Measurements from ENCODE around the gene TDP2.
A peak's percentile ranks its signal among the peaks of the same experiment; 100 is the strongest.

Gene TDP2

DNA sequence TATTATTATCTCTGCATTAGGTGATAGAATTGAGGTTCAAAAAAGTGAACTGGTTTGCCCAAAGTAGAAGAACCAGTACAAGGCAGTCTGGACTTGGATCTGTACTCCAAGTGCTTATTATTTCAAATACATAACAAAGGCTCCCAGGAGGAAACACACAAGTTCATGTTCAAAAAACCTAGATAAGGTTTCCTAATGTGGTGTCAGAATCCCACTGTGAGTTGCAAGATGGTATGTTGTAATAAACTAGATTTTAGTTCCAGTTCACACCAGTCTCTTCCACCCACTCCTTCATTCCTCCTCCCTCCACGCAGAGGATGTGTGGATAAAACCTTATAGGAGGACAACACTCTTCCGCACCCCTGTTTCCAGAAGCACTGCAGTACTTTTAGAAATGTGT, 63.5 kb downstream of the TDP2 start:
- DNase-seq (ENCODE audit: low read depth): no peak
- TF ChIP-seq, protein P1, sequence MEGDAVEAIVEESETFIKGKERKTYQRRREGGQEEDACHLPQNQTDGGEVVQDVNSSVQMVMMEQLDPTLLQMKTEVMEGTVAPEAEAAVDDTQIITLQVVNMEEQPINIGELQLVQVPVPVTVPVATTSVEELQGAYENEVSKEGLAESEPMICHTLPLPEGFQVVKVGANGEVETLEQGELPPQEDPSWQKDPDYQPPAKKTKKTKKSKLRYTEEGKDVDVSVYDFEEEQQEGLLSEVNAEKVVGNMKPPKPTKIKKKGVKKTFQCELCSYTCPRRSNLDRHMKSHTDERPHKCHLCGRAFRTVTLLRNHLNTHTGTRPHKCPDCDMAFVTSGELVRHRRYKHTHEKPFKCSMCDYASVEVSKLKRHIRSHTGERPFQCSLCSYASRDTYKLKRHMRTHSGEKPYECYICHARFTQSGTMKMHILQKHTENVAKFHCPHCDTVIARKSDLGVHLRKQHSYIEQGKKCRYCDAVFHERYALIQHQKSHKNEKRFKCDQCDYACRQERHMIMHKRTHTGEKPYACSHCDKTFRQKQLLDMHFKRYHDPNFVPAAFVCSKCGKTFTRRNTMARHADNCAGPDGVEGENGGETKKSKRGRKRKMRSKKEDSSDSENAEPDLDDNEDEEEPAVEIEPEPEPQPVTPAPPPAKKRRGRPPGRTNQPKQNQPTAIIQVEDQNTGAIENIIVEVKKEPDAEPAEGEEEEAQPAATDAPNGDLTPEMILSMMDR (IDR thresholded peaks at IDR 0.05; ENCODE audit: insufficient read depth, low read depth, low read length, missing control alignments): no peak
- H3K4me3 ChIP-seq (ENCODE audit: low read depth, low read length): no peak overlapping the region

DNA sequence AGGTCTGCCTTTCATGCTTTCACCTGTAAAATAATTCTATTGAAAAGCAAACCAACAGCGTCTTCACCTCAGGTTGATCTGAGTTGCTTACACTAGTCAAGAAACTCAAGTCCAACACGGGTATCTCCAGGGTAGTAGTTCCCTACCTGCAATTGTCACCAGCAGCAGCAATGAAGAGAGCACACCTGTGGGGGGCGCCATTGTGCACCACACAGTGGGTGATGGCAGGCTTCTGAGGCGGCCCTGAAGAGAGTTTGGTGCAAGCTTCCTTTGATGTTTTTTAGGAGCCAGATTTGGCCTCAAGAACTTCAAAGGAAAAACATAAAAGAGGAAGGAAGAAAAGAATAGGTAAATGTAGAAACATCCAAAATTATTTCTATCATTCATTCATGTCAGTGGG, 65.8 kb downstream of the TDP2 start:
- no peak overlapping the region for H3K4me3 ChIP-seq (ENCODE audit: low read depth, low read length)
- TF ChIP-seq, protein P1 (IDR thresholded peaks at IDR 0.05; ENCODE audit: insufficient read depth, low read depth, low read length, missing control alignments): peak; percentile 10
- peak; percentile 7 for DNase-seq (ENCODE audit: low read depth)
